ENCODE results near the gene TEDC2.

Gene TEDC2

GRCh38 chr16:2496223-2497115, 36.6 kb downstream of the TEDC2 start:
- no peak for DNase-seq (ENCODE audit: low read depth, low spot score)

DNA sequence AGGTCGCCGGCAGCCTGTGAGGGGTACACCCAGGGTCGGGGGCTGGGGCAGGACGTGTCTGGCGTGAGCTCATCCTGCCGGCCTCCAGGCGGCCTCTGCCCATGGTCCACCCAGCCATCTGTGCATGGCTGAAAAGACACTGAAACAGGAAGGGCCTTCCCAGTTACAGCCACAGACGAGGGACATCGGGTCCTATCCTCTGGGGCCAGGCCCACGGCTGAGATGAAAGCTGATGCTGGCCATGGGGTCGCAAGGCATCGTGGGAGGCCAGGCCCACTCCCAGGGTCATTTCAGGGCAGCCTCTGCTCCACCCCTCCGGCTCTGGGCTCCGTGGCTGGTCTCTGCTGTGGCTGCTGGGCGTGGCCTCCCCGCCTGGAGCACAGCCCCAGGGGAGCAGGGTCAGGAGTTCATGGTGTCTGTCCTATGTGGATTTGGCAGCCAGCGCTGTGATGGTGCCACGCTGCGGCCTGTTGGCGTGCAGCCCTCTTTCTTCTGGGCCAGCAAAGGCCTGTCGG, 37.3 kb downstream of the TEDC2 start:
- DNase-seq (ENCODE audit: low read depth, low spot score): no peak

DNA sequence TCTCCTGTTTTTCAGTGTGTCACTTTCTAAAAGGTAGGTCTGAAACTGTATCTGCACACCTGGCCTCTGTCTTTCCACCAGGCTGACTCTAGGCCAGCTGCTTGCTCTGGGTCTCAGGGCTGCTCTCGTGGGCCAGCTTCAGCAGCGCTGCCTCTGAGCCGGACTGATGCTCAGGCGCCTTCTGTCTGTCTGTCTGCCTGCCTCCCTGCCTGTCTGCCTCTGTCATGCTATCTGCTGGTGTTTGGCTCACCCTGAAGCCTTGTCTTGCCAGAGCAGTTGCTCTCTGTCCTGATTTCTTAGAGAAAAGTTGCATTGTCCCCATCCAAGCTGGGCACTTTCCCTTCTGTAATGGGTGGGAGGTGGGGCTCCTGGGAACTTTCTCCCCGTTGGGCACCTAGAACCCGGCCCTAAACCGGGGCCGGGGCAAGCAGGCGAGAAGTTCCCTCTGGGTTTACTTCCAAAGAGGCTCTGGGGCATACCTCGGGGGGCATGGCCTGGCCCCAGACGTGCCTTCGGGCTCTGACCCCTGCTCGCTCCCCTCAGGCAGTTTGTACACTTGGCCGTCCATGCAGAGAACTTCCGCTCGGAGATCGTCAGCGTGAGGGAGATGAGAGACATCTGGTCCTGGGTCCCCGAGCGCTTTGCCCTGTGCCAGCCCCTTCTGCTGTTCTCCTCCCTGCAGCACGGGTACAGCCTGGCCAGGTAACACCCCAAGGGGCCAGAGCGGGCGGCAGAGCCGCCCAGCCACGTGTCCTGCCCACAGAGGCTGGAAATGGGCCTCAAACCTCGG, 38.0 kb downstream of the TEDC2 start:
- no peak for DNase-seq (ENCODE audit: low read depth, low spot score)

DNA sequence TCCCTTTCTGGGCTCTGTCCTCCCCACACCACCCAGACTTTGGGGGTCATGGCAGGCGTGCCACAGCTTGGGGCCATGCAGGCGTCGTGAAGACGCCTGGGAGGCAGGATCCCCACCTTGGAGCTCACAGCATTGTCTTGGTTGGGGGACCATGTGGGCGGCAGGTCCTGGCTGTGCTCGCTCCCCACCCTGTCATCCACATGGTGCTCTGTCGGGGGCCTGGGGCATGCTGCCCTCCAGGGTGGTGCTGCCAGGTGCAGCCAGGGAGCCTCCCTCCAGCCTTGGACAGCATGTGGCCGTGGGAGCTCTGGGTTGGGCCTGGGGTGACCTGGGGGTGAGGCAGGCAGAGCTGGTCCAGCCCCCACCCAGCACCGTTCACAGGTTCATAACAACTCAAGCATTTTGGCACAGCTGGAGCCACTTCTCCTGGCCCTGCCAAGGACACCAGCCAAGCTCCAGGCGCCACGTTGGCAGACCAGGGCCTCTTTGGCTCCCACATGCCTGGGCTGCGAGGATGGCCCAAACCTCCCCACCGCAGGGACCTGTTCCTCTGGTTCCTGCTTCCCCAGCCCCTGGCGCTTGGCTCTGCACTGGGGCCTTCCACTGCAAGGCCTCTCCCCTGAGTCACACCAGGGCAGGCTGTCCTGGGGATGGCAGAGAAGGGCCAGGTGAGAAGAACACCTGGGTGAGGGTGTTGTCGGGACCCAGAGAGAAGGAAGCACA, 38.8 kb downstream of the TEDC2 start:
- no peak for DNase-seq (ENCODE audit: low read depth, low spot score)

- no peak for DNase-seq (ENCODE audit: low read depth, low spot score)
These were observed 39.5 kb downstream of the TEDC2 start for GRCh38 chr16:2499454-2499853.

DNA sequence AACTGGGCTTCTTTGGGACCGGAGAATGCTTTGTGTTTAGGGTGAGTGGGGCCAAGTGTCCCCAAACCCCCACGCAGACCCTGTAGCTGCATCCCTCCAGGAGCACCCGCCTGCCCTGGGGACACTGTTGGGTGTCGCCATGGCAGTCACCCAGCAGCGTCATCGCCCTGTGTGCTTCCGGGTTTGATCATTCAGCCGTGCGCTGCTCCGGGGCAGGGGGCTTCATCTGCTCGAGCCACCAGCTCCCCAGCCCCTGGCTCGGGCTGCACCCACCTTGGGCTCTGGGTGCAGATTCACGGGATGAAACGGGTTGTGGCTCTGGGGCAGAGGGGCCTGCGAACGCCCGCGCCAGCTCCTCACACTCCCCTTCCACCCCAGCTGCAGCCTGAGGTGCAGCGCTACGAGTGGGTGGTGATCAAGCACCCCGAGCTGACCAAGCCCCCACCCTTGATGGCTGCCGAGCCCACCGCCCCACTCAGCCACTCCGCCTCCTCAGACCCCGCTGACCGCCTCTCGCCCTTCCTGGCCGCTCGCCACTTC, 40.1 kb downstream of the TEDC2 start:
- DNase-seq (ENCODE audit: low read depth, low spot score): no peak

- no peak for DNase-seq (ENCODE audit: low read depth, low spot score)
These were observed 40.6 kb downstream of the TEDC2 start for GRCh38 chr16:2500430-2500917.

DNA sequence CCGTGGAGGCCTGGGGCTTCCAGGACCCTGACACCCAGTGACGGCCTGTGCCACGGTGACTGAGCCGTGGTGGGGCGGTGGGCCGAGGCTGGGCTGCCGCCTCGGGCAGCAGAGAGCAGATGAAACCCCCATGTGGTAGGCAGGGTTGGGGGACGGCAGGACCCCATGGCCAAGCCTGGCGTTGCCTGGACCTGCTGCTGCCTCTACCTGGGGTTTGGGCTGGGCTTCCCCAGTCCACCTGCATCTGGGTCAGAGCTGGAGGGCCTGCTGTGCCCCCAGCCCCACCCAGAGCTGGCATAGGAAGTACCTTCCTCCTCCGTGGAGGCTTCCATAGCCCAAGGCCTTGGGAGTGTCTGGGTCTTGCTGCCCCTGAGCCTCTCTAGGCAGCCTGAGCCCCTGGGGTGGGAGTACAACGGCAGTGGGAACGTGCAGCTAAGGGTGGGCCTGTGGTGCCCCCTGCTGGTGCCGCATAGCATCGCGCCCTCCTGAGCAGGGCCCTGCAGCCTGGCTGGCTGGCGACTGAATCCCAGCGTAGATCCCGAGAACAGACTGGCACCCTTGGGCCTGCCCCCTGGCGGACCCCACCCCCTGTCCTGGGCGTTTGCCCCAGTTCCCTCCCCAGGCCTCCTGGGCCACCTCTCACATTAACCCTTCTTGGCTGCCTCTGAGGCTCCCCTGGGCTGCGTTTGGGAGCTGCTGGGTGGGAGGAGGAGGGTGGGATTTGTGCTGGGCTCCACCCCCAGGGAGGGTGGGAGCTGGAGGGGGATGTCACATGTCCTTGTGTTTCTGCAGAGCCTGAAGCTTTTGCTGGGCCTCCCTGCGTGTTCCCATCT, 41.2 kb downstream of the TEDC2 start:
- peak; percentile 62 for DNase-seq (ENCODE audit: low read depth, low spot score)

DNA sequence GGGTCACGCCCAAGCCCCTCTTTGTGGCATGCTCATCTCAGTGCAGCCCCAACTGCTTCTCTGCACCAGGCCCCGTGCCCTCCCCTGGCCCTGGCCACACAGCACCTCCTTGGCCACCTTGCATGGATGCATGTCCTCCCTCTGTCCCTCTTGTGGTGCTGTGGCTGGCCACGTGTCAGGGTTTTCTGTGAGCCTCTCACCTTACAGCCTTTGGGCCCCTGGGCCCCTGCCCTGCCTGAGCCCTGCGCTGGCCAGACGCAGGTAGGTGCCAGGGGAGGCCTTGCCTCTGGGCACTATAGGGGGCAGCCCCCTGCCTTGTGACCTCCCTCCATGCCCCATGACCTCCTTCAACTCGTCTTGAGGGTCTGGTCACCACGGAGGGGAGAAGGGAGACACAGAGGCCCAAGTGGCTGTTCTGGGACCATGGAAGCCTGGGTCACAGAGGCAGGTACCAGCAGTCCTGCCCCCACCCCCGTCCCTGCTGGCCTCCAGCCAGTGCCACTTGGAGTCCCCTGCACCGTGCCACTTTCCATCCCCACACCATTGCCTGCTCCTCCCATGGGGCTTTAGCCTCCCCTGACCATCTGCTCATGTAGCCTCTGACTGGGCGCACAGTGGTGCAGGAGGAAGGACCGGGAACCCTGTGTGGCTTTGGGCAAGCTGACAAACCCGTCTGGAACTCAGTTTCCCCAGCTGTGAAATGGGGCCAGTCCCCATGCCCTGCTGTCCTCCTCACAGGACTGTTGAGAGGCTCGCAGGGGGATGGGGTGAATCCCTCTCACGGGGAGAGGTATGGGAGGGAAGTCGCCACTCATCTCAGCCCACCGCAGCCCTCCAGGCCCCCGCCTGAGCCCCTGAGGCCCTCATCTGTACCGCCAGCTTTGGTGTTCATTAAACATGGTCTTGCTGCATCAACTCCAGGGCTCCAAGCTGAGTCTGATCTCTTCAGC, 42.3 kb downstream of the TEDC2 start:
- DNase-seq (ENCODE audit: low read depth, low spot score): no peak

- no peak for DNase-seq (ENCODE audit: low read depth, low spot score)
These were observed 45.8 kb downstream of the TEDC2 start for GRCh38 chr16:2505695-2506094.

GRCh38 chr16:2507052-2507659, 47.2 kb downstream of the TEDC2 start:
- no peak for DNase-seq (ENCODE audit: low read depth, low spot score)

DNA sequence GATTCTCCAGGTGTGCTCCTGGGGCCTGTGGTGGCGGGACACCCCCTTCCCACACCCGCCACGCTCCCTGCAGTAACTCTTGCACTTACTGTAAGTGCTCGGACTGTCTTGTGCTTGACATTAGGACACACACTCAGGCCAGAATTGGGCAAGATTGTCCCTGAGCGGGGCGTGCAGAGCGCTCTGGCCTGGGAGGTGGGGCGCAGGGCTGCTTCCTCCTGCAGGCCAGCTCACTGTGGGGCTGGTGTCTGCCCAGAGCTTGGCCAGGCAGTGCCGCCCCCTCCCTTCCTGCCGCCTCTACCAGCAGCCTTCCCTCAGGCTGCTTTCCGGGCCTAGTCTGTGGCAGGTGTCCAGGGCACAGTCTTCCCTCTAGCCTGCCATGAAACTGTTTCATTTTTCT, 47.8 kb downstream of the TEDC2 start:
- DNase-seq (ENCODE audit: low read depth, low spot score): no peak

DNA sequence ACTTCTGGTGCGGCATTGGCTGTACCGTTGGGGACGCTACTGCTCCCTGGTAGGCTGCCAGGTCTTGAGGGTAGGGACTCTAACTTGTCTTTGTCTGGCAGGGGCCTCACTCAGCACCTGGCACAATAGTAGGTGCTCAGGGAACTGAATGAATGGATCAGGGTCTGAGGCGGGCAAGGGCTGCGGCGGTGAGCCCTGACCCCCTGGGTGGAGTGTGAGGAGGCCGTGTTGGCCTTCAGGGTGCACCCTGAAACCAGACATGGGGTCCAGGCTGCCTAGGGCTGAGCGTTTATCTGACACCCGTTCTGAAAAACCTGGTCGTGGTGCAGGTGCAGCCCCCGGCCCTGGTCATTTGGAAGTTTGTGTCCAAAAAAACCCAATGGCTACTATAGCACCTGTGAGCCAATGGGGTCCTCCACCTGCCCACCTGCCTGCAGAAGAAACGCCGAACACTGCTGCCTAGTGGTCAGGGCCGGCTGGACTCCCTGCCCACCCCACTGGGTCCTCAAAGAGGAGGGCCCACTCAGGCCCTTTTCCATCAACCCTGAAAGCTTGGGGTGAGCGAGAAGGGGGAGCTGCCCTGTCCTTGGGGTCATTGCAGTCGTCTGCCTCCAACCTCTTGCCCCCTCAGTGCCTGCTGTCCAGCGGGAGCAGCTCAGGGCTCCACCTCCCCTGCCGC, 49.0 kb downstream of the TEDC2 start:
- DNase-seq (ENCODE audit: low read depth, low spot score): no peak

- DNase-seq (ENCODE audit: low read depth, low spot score): no peak
These were observed 51.4 kb downstream of the TEDC2 start for GRCh38 chr16:2511128-2511800.

DNA sequence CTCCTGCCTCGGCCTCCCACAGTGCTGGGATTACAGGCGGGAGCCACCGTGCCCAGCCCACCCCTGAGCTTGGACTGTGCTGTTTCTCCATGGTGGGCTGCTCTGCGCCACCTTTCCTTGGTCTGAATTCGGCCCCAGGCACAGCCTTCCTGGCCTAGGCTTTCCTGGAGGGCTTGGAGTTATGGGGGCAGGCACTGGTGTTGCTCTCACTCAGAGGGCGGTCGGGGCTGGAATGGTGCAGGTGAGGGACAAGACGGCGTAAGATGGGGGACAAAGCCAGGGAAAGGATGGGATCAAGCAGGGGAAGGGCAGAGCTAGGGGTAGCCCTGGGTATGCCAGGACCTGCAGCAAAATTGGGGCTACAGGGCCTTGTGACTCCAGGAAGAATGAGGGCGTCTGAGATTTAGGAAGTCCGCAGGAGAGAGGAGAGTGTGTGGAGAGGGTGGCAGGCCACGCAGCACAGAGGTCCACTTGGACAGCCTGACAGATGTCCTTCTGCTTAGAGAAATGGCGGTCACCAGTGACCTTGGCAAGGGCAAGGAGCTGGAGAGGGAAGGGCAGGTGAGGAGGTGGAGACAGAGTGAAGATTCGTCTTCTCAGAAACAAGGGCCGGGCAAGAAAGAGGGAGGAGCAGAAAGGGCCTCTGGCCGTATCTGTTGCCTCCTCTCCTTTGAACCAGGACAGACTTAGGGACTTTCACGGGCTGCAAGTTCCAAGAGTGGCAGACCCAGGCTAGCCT, 52.3 kb downstream of the TEDC2 start:
- DNase-seq (ENCODE audit: low read depth, low spot score): no peak

DNA sequence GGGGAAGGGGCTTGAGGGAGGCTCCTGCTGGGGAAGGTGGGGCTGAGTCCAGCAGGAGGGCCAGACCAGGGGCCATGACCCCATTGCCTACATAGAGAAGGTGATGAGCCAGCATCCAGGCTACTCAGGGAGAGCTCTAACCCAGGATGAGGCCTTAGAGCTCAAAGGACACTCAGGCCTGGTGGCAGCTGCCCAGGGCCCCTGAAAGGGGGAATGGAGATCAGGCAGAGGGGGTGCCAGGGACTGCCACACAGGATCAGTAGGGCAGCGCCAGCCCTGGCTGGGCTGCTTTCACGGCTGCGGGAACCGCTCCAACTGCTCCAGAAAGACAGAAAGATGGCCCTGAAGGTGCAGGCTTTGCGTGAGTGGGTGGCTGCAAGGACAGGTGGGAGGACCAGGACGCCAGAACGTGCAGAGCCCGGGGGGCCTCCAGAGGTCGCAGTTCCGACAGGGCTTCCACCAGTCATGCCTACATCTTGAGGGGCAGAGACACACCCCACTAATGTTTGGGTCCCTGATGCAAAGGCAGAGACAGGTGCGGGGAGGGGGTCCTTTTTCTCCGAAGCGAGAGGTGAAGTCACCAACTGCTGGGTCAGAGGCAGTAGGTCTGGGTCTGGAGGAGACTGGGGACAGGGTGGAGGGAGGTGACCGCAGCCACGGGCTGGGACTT, 53.0 kb downstream of the TEDC2 start:
- DNase-seq (ENCODE audit: low read depth, low spot score): no peak

Measured in smooth muscle cell of the brain vasculature (primary cell).